Urinary bladder (tissue), 4 donors: Measurements from ENCODE around the gene NFATC1. TPM values are rescaled to one million over a fixed set of nuclear protein-coding genes. Genes with fewer than 3 reads are reported as not detected.

Source experiments
- DNase-seq: peaks from one replicate; pipeline ENCODE4 v3.0.0-alpha.2; 2015; ENCODE audit errors: extremely low spot score
- H3K27ac ChIP-seq: one replicate; pipeline ENCODE4 v1.5.1; 2013; ENCODE audit warnings: low read depth, mild to moderate bottlenecking, moderate library complexity
- H3K36me3 ChIP-seq: one replicate; pipeline ENCODE4 v1.6.1; 2013; ENCODE audit warnings: mild to moderate bottlenecking, moderate library complexity; ENCODE audit not compliant: insufficient read depth
- H3K4me1 ChIP-seq: one replicate; pipeline ENCODE4 v1.6.1; 2013; ENCODE audit warnings: mild to moderate bottlenecking, moderate library complexity; ENCODE audit not compliant: insufficient read depth
- H3K4me3 ChIP-seq: one replicate; pipeline ENCODE4 v1.5.1; 2013; ENCODE audit warnings: low read depth, low read length
- WGBS: extraction: QIAGEN DNeasy Blood & Tissue Kit; methylation state at CpG from one replicate; pipeline ENCODE4 v1.1.7; 2013; 5-methylcytosine and 5-hydroxymethylcytosine counted together
- polyA plus RNA-seq: library from polyadenylated mRNA; stranded (reverse); fragments of 200-250 nt; gene quantifications from one replicate; pipeline ENCODE4 v1.2.3, GENCODE V29; 2013
- total RNA-seq: library from RNA; depleted of rRNA; stranded (reverse); fragments of >200 nt; gene quantifications from one replicate; pipeline ENCODE4 v1.2.3, GENCODE V29; 2014
- donor health status: healthy with polysubstance abuse.
- donor health status: healthy.

Gene NFATC1
- total and polyA plus RNA-seq, 2 donors: 8.5 to 11.3 TPM

- peaks cover 2% of the 10 kb centered on the region for H3K36me3 ChIP-seq
- WGBS: 90% methylated on average over 33 of the region's 33 CpGs
- H3K4me3 ChIP-seq: no peak overlapping the region
- H3K27ac ChIP-seq: no peak overlapping the region
- no peak for DNase-seq
- H3K4me1 ChIP-seq: no peaks in the 10 kb centered on the region
Observed at GRCh38 chr18:79469751-79470505, 74.2 kb downstream of the NFATC1 start.

- H3K27ac ChIP-seq: no peak overlapping the region
- peaks cover 2% of the 10 kb centered on the region for H3K36me3 ChIP-seq
- H3K4me1 ChIP-seq: no peaks in the 10 kb centered on the region
- DNase-seq: no peak
- no peak overlapping the region for H3K4me3 ChIP-seq
- 82% methylated on average over 21 of the region's 21 CpGs for WGBS
Observed at GRCh38 chr18:79470547-79470946, 74.8 kb downstream of the NFATC1 start.

GRCh38 chr18:79471046-79471445, 75.3 kb downstream of the NFATC1 start:
- H3K27ac ChIP-seq: no peak overlapping the region
- no peak overlapping the region for H3K4me3 ChIP-seq
- 87% methylated on average over 16 of the region's 16 CpGs for WGBS
- no peak for DNase-seq
- peaks cover 2% of the 10 kb centered on the region for H3K36me3 ChIP-seq
- no peaks in the 10 kb centered on the region for H3K4me1 ChIP-seq

GRCh38 chr18:79471597-79471996, 75.9 kb downstream of the NFATC1 start:
- H3K4me1 ChIP-seq: no peaks in the 10 kb centered on the region
- H3K4me3 ChIP-seq: no peak overlapping the region
- H3K27ac ChIP-seq: no peak overlapping the region
- peaks cover 2% of the 10 kb centered on the region for H3K36me3 ChIP-seq
- DNase-seq: no peak
- WGBS: 89% methylated on average over 16 of the region's 16 CpGs

GRCh38 chr18:79472176-79472575, 76.4 kb downstream of the NFATC1 start:
- Histone ChIP-seq H3K27ac (no peak overlapping the region), H3K36me3 (peaks cover 2% of the 10 kb centered on the region), H3K4me3 (no peak overlapping the region), H3K4me1 (no peaks in the 10 kb centered on the region)
- 93% methylated on average over 10 of the region's 10 CpGs for WGBS
- DNase-seq: no peak

- Histone ChIP-seq H3K4me3 (no peak overlapping the region), H3K36me3 (peaks cover 2% of the 10 kb centered on the region), H3K4me1 (no peaks in the 10 kb centered on the region), H3K27ac (no peak overlapping the region)
- WGBS: 97% methylated on average over 13 of the region's 13 CpGs
- DNase-seq: no peak
Observed at GRCh38 chr18:79472946-79473345, 77.2 kb downstream of the NFATC1 start.

- peaks cover 2% of the 10 kb centered on the region for H3K36me3 ChIP-seq
- DNase-seq: no peak
- H3K4me3 ChIP-seq: no peak overlapping the region
- H3K27ac ChIP-seq: no peak overlapping the region
- WGBS: 95% methylated on average over 54 of the region's 54 CpGs
- H3K4me1 ChIP-seq: no peaks in the 10 kb centered on the region
Observed at GRCh38 chr18:79476031-79476917, 80.5 kb downstream of the NFATC1 start.

GRCh38 chr18:79476918-79477571, 81.3 kb downstream of the NFATC1 start:
- 92% methylated on average over 13 of the region's 13 CpGs for WGBS
- no peak overlapping the region for H3K4me3 ChIP-seq
- peaks cover 2% of the 10 kb centered on the region for H3K36me3 ChIP-seq
- no peak overlapping the region for H3K27ac ChIP-seq
- no peak for DNase-seq
- H3K4me1 ChIP-seq: no peaks in the 10 kb centered on the region

GRCh38 chr18:79477711-79478483, 82.2 kb downstream of the NFATC1 start:
- DNase-seq: no peak
- Histone ChIP-seq H3K36me3 (peaks cover 2% of the 10 kb centered on the region), H3K4me1 (no peaks in the 10 kb centered on the region), H3K27ac (no peak overlapping the region), H3K4me3 (no peak overlapping the region)
- 89% methylated on average over 22 of the region's 22 CpGs for WGBS

GRCh38 chr18:79478484-79479115, 82.9 kb downstream of the NFATC1 start:
- DNase-seq: no peak
- 95% methylated on average over 33 of the region's 33 CpGs for WGBS
- Histone ChIP-seq H3K4me3 (no peak overlapping the region), H3K27ac (no peak overlapping the region), H3K36me3 (no peaks in the 10 kb centered on the region), H3K4me1 (no peaks in the 10 kb centered on the region)

GRCh38 chr18:79479116-79479760, 83.5 kb downstream of the NFATC1 start:
- 92% methylated on average over 25 of the region's 25 CpGs for WGBS
- H3K4me3 ChIP-seq: no peak overlapping the region

GRCh38 chr18:79479761-79480161, 84.0 kb downstream of the NFATC1 start:
- Histone ChIP-seq H3K4me1 (no peaks in the 10 kb centered on the region), H3K27ac (no peak overlapping the region), H3K4me3 (no peak overlapping the region), H3K36me3 (no peaks in the 10 kb centered on the region)
- no peak for DNase-seq
- WGBS: 88% methylated on average over 20 of the region's 20 CpGs

More at GRCh38 chr18:79479116-79479760, 83.5 kb downstream of the NFATC1 start:
- Histone ChIP-seq H3K4me1 (no peaks in the 10 kb centered on the region), H3K27ac (no peak overlapping the region), H3K36me3 (no peaks in the 10 kb centered on the region)
- DNase-seq: no peak
